Measurements from ENCODE around the gene TP63. TPM values are rescaled to one million over a fixed set of nuclear protein-coding genes. Genes with fewer than 3 reads are reported as not detected.
A peak's percentile ranks its signal among the peaks of the same experiment; 100 is the strongest.

TP63 gene
- total and polyA plus RNA-seq, 2 experiments from 2014 or later: not detected

DNA sequence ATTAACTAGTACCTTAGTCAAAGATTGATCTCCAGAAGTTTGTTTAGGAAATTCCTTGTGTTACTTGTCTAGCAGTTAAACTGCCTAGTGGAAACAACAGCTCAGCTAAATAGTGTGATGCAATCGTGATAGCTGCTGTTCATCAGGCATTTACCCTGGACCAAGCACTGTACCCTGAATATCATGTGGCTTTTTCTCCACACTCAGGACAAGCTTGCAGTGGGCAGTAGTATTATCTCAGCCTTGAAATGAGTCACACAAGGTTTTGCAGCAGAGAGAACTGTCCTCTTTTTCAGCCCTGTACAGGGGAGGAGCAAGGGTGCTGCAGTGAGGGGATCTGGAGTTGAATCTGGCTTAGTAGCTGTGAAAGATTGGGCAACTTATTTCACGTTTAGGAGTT, 208.4 kb downstream of the TP63 start (continued):
- TF ChIP-seq, protein P1, sequence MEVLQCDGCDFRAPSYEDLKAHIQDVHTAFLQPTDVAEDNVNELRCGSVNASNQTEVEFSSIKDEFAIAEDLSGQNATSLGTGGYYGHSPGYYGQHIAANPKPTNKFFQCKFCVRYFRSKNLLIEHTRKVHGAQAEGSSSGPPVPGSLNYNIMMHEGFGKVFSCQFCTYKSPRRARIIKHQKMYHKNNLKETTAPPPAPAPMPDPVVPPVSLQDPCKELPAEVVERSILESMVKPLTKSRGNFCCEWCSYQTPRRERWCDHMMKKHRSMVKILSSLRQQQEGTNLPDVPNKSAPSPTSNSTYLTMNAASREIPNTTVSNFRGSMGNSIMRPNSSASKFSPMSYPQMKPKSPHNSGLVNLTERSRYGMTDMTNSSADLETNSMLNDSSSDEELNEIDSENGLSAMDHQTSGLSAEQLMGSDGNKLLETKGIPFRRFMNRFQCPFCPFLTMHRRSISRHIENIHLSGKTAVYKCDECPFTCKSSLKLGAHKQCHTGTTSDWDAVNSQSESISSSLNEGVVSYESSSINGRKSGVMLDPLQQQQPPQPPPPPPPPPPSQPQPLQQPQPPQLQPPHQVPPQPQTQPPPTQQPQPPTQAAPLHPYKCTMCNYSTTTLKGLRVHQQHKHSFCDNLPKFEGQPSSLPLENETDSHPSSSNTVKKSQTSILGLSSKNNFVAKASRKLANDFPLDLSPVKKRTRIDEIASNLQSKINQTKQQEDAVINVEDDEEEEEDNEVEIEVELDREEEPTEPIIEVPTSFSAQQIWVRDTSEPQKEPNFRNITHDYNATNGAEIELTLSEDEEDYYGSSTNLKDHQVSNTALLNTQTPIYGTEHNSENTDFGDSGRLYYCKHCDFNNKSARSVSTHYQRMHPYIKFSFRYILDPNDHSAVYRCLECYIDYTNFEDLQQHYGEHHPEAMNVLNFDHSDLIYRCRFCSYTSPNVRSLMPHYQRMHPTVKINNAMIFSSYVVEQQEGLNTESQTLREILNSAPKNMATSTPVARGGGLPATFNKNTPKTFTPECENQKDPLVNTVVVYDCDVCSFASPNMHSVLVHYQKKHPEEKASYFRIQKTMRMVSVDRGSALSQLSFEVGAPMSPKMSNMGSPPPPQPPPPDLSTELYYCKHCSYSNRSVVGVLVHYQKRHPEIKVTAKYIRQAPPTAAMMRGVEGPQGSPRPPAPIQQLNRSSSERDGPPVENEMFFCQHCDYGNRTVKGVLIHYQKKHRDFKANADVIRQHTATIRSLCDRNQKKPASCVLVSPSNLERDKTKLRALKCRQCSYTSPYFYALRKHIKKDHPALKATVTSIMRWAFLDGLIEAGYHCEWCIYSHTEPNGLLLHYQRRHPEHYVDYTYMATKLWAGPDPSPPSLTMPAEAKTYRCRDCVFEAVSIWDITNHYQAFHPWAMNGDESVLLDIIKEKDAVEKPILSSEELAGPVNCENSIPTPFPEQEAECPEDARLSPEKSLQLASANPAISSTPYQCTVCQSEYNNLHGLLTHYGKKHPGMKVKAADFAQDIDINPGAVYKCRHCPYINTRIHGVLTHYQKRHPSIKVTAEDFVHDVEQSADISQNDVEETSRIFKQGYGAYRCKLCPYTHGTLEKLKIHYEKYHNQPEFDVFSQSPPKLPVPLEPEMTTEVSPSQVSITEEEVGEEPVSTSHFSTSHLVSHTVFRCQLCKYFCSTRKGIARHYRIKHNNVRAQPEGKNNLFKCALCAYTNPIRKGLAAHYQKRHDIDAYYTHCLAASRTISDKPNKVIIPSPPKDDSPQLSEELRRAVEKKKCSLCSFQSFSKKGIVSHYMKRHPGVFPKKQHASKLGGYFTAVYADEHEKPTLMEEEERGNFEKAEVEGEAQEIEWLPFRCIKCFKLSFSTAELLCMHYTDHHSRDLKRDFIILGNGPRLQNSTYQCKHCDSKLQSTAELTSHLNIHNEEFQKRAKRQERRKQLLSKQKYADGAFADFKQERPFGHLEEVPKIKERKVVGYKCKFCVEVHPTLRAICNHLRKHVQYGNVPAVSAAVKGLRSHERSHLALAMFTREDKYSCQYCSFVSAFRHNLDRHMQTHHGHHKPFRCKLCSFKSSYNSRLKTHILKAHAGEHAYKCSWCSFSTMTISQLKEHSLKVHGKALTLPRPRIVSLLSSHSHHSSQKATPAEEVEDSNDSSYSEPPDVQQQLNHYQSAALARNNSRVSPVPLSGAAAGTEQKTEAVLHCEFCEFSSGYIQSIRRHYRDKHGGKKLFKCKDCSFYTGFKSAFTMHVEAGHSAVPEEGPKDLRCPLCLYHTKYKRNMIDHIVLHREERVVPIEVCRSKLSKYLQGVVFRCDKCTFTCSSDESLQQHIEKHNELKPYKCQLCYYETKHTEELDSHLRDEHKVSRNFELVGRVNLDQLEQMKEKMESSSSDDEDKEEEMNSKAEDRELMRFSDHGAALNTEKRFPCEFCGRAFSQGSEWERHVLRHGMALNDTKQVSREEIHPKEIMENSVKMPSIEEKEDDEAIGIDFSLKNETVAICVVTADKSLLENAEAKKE (CRISPR knock-in tag; IDR thresholded peaks at IDR 0.05): no peak
- TF ChIP-seq ZNF331 (CRISPR knock-in tag; IDR thresholded peaks at IDR 0.05; ENCODE audit: low read depth): no peak
- no peak for TF ChIP-seq POLR2AphosphoS5 (IDR thresholded peaks at IDR 0.05; ENCODE audit: low read depth)

DNA sequence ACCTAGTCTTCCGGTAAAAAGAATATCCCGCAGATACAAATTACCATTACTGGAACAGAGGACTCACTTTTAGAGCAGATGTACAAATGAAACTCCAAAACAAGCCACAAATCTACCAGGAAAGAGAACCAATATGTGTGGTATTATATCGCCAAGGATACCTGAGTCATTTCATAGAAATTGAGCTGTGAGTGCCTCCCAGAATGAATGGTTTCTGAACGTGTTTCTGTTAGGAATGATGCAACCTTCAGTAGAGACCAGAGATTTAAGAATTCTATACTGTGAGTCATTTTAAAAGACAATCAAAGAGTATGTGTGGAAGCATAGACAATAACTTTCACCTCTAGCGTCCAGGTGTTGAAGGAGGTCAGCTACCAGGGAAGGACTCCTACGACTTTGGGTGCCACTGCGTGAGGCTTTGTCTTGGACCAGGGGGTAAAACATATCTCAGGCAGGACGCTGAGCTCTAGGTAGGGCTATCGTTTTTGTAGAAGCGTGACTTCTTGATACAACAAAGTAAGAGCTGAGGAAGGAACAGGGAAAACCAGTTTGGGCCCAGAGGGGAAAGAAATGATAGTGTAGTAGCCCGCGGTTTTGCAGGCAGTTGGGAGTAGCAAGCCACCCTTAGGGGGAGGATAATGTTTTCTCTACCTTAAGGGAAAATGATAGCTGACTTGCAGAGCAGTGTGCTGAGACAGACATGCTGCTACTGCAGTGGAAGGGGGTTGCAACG, 210.4 kb downstream of the TP63 start:
- ATAC-seq: no peak; the same call in 1 of the 3 replicates
- Histone ChIP-seq H2AFZ (peak overlapping the region; percentile 15; the same call in 1 of the 2 replicates), H3K4me1 (ENCODE audit: insufficient read depth) (no peaks in the 10 kb centered on the region), H3F3A (replicated peaks; ENCODE audit: low read depth) (no peaks in the 10 kb centered on the region), H3K36me3 (ENCODE audit: insufficient read depth) (no peaks in the 10 kb centered on the region), H3K79me2 (replicated peaks; ENCODE audit: insufficient read depth) (no peaks in the 10 kb centered on the region), H4K20me1 (replicated peaks; ENCODE audit: insufficient read depth) (no peaks in the 10 kb centered on the region), H3K4me2 (no peak overlapping the region), H3K4me3 (no peak overlapping the region), H3K9me2 (ENCODE audit: insufficient read depth) (no peaks in the 10 kb centered on the region), H3K27ac (ENCODE audit: low read depth) (no peak overlapping the region), H3K27me3 (ENCODE audit: insufficient read depth) (no peaks in the 10 kb centered on the region)
- peaks cover 11% of the 10 kb centered on the region for H3K4me1 Mint-ChIP-seq
- no peaks in the 10 kb centered on the region for H3K36me3 Mint-ChIP-seq (ENCODE audit: low read depth)
- peak; percentile 12 for DNase-seq (ENCODE audit: low spot score)
- H3K27ac Mint-ChIP-seq: no peak overlapping the region
- H3K27me3 Mint-ChIP-seq (ENCODE audit: insufficient read depth, low read depth, poor library complexity): no peaks in the 10 kb centered on the region
- no peak overlapping the region for H3K4me3 Mint-ChIP-seq
- H3K9me3 Mint-ChIP-seq: no peaks in the 10 kb centered on the region
- TF ChIP-seq JUNB (IDR thresholded peaks at IDR 0.05; ENCODE audit: unreplicated experiment): no peak
- TF ChIP-seq, protein P1 (CRISPR knock-in tag; IDR thresholded peaks at IDR 0.05): no peak
- TF ChIP-seq, protein P2, sequence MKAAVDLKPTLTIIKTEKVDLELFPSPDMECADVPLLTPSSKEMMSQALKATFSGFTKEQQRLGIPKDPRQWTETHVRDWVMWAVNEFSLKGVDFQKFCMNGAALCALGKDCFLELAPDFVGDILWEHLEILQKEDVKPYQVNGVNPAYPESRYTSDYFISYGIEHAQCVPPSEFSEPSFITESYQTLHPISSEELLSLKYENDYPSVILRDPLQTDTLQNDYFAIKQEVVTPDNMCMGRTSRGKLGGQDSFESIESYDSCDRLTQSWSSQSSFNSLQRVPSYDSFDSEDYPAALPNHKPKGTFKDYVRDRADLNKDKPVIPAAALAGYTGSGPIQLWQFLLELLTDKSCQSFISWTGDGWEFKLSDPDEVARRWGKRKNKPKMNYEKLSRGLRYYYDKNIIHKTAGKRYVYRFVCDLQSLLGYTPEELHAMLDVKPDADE (IDR thresholded peaks at IDR 0.05): no peak

Data from GM23338 (cell line).